WERI-Rb-1 (cell line): ENCODE results near the gene ELF4.

Experiments used
- DNase-seq: peaks from one replicate; pipeline ENCODE4 v3.0.0-alpha.2; 2020
- H3K27ac ChIP-seq: fragments of 250-450 bp; sonication (Bioruptor Pico); 2 replicates; pipeline ENCODE4 v1.5.1; 2020; ENCODE audit warnings: mild to moderate bottlenecking, moderate library complexity
- H3K27me3 ChIP-seq: fragments of 250-450 bp; sonication (Bioruptor Pico); 2 replicates; pipeline ENCODE4 v1.5.1; 2021; ENCODE audit warnings: mild to moderate bottlenecking, low read depth, moderate library complexity; ENCODE audit not compliant: insufficient read depth, severe bottlenecking
- H3K36me3 ChIP-seq: fragments of 250-450 bp; sonication (Bioruptor Pico); 2 replicates; pipeline ENCODE4 v1.5.1; 2020; ENCODE audit warnings: mild to moderate bottlenecking, moderate library complexity
- H3K4me3 ChIP-seq: 2 replicates; pipeline ENCODE4 v1.5.1; 2011; ENCODE audit warnings: low read depth, mild to moderate bottlenecking, control low read depth, low read length
- H3K9me3 ChIP-seq: fragments of 250-450 bp; sonication (Bioruptor Pico); 2 replicates; pipeline ENCODE4 v1.5.1; 2021; ENCODE audit warnings: mild to moderate bottlenecking, moderate library complexity; ENCODE audit not compliant: severe bottlenecking
- CTCF ChIP-seq: IDR thresholded peaks from 2 replicates; pipeline ENCODE4 v1.5.1; 2011; ENCODE audit warnings: low read depth, mild to moderate bottlenecking, control low read depth, inconsistent platforms, low read length

ELF4 gene

DNA sequence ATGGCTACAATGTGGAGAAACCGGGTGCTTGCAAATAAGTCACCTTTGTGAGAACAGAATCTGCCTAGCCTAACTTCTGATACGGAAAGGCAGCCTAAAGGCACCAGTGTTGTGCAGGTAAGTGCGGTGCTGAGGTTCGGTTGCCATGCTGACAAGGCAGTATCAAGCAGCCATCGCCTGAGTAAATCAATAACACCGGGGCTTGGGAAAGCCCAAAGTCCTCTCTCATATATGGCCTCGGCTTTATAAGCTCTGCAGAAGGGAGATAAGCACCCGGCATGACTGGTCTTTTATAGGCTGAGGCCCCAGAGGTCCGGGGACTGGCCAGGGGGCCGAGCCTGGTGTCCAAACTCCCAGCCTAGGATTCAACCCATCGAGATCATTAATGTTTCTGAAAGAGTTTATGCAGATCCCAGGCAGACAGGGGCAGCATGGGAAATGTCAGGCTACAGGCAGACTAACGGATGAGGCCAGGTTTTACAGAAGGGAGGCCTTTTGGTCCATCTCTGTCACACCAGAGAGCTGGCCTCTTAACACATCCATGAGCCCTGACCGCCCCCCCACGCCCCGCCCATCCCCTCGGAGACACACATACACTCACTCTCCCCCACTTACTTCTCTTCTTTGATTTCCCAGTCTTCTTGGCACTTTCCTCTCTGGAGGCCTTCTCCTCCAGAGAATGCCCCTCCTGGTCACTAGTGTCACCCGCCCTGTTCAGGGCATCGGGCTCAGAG, 38.5 kb downstream of the ELF4 start:
- TF ChIP-seq CTCF = no peak
- peaks cover 6% of the 10 kb centered on the region for H3K27me3 ChIP-seq
- DNase-seq = no peak
- no peaks in the 10 kb centered on the region for H3K9me3 ChIP-seq
- H3K27ac ChIP-seq = no peak overlapping the region
- no peak overlapping the region for H3K4me3 ChIP-seq
- peaks cover 18% of the 10 kb centered on the region for H3K36me3 ChIP-seq

DNA sequence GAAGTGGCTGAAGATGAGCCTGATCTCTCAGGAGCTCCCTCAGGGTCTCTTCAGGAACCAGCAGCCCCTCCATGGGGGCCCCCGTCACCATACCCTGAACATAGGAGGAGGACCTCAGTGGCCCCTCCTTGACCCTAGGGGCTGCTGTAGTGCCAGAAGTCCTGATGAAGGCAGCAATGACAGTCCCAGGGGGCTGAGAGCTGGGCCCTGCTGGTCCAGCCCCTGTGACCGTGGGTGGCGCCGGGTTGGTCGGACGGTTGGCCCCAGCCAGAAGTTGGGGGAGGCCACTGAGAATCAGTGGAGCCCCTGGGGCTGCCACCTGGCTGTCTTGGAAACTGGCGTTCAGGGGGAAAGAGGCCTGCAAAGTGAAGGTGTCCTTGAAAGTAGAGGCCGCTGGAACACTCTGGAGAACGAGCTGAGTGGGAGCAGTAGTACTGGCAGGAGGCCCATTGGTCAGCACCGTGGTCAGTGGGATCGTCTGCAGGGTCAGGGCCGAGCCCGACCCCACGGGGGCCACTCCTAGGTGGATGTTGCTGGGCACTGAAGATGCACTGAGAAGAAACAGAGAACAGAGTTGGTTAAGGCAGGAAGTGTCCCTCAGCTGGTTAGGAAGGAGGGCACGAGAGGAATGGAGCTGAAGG, 43.2 kb downstream of the ELF4 start:
- no peak for TF ChIP-seq CTCF
- Histone ChIP-seq H3K27me3 (no peaks in the 10 kb centered on the region), H3K36me3 (peaks cover 18% of the 10 kb centered on the region), H3K9me3 (no peaks in the 10 kb centered on the region), H3K27ac (no peak overlapping the region), H3K4me3 (no peak overlapping the region)
- no peak for DNase-seq

DNA sequence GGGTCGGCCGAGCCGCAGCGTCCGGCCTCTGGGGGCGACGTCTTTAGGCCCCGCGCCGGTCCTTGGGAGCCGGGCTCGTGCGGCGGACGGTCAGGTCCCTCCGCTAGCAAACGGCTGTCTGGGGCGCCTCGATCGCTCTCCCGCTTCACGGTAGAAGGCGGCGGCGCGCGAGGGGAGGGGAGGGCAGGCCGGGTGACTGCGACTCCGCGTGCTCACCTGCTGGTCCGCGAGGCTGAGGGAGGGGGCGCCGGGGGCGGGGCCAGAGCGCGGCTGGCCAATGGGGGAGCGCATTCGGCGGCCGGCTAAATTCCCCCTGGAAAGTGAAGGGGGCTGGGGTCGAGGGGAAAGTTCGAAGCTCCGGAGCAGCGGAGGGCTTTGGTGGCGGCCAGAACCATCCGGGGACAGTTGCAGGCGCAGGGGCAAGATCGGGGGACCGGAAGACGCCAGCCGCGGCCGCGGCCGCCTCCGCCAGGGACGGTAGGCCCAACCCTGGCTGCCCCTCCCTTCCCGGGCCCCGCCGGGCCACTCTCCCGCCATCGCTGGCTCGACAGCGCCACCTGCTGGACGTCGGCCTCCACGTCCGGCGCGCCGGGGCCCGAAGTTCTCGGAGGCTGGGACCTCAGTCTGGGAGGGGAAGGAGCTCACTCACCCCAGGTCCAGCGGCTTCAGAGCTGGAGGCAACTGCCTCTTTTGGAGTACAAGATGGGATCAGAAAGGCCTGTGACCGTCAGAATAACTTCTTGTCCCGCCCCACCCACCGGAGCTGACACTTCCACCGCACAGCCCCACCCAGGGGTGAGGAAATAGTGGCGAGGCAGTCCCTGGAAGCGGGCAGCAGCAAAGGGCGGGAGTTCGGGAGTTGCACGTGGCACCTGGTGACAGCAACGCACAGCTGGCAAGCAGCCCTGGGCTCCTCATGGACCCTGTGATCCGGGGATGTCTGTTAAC, 49.9 kb downstream of the ELF4 start:
- Histone ChIP-seq H3K9me3 (no peaks in the 10 kb centered on the region), H3K4me3 (peak overlapping the region; percentile 40), H3K36me3 (no peaks in the 10 kb centered on the region; the same call in 1 of the 2 replicates), H3K27ac (peak overlapping the region; percentile 82), H3K27me3 (peaks cover 6% of the 10 kb centered on the region)
- DNase-seq = peak; percentile 78
- TF ChIP-seq CTCF = peak; percentile 83

DNA sequence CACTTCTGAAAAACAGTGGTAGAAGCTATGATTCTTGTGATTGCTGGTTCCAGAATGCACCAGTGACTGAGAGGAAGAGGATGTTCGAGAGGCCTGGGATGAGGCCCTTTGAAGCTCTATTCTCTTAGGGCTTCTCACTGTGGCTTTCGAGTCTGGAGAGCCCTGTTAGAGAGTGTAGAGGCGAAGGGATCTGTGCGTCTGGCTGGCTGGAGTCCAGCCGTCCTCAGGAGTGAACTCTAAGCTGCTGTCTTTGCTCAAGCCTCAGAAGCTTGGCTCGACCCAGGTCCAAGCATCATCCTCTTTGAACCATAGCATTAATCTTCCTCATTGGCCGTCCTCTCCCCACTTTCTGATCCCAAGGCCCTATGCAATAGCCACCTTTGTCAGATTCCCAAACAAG, 51.6 kb downstream of the ELF4 start:
- DNase-seq = no peak
- peaks cover 7% of the 10 kb centered on the region for H3K27me3 ChIP-seq
- H3K4me3 ChIP-seq = no peak overlapping the region
- H3K27ac ChIP-seq = no peak overlapping the region
- no peaks in the 10 kb centered on the region for H3K9me3 ChIP-seq
- no peaks in the 10 kb centered on the region; the same call in 1 of the 2 replicates for H3K36me3 ChIP-seq
- TF ChIP-seq CTCF = no peak

DNA sequence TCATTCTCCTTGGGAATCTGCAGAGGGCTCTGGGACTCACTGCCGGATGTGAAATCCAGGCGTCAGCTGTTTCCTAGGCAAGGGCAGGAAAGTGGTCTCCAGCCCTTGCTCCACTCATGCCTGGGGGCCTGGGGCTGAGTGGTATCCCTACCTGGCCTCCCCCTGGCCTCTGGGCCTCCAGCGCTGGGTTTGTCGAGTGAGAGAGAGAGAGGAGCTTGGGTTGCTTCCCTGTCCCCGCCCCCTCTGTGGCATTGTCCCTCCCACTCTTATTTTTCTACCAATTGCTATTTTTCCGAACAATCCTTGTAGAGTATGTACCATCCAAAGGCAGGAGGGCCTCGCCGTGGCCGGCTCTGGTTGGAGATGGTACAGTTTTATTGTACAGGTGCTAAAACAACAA, 53.1 kb downstream of the ELF4 start:
- TF ChIP-seq CTCF = no peak
- no peak for DNase-seq
- H3K36me3 ChIP-seq = peaks cover 2% of the 10 kb centered on the region; the same call in 1 of the 2 replicates
- no peaks in the 10 kb centered on the region for H3K9me3 ChIP-seq
- no peak overlapping the region for H3K4me3 ChIP-seq
- peaks cover 7% of the 10 kb centered on the region for H3K27me3 ChIP-seq
- no peak overlapping the region for H3K27ac ChIP-seq
